H1 (cell line): Measurements from ENCODE around the gene ARTN. TPM values are rescaled to one million over a fixed set of nuclear protein-coding genes. Genes with fewer than 3 reads are reported as not detected.

Source experiments
- CHD1 ChIP-seq: IDR thresholded peaks from 2 replicates; pipeline ENCODE4 v1.6.1; 2012; ENCODE audit warnings: low read depth, low read length, improper control_type of control experiment
- CHD2 ChIP-seq: IDR thresholded peaks from 2 replicates; pipeline ENCODE4 v1.6.1; 2012; ENCODE audit warnings: low read length, improper control_type of control experiment
- EP300 ChIP-seq, 2 experiments: IDR thresholded peaks; 1 replicate in 1 of 2; 2 replicates in 1 of 2; pipeline ENCODE4 v1.6.1; 2011 to 2012; ENCODE audit warnings: low read depth in 2 of 2, low read length in 2 of 2, mild to moderate bottlenecking in 2 of 2, borderline replicate concordance in 1 of 2, inconsistent platforms in 1 of 2, moderate library complexity in 1 of 2
- FOSL1 ChIP-seq: IDR thresholded peaks from 2 replicates; pipeline ENCODE4 v1.6.1; 2011; ENCODE audit warnings: mild to moderate bottlenecking, low read depth, low read length, moderate library complexity; ENCODE audit not compliant: insufficient read depth
- GABPA ChIP-seq: IDR thresholded peaks from 2 replicates; pipeline ENCODE4 v1.6.1; 2011; ENCODE audit warnings: mild to moderate bottlenecking, low read length, moderate library complexity, borderline replicate concordance; ENCODE audit not compliant: insufficient read depth
- KDM1A ChIP-seq: fragments of 200-600, 300-600 bp; sonication (generic); IDR thresholded peaks from 2 replicates; pipeline ENCODE4 v1.7.1; 2016; ENCODE audit warnings: mild to moderate bottlenecking, low read length, borderline replicate concordance
- MAFK ChIP-seq: IDR thresholded peaks from 2 replicates; pipeline ENCODE4 v1.6.1; 2012; ENCODE audit warnings: low read depth, mild to moderate bottlenecking, improper control_type of control experiment, low read length
- RBBP5 ChIP-seq: IDR thresholded peaks from 2 replicates; pipeline ENCODE4 v1.7.1; 2012; ENCODE audit warnings: low read depth, mild to moderate bottlenecking, inconsistent platforms, low read length, moderate library complexity, borderline replicate concordance
- SUZ12 ChIP-seq: fragments of 200-600 bp; sonication (generic); IDR thresholded peaks from 2 replicates; pipeline ENCODE4 v1.6.1; 2012; ENCODE audit warnings: mild to moderate bottlenecking, inconsistent platforms, low read length, moderate library complexity, mixed read lengths
- polyA plus RNA-seq, 7 experiments: library from polyadenylated mRNA; depleted of rRNA in 3 of 7; stranded (reverse) in 5 of 7; unstranded in 2 of 7; fragments of >200 nt in 5 of 7; fragments of 200-250 nt in 2 of 7; gene quantifications; 1 replicate in 5 of 7; 2 replicates in 1 of 7; 4 replicates in 1 of 7; pipeline versions ENCODE4 v1.2.1 to v1.2.3, GENCODE V29; 2011 to 2013; ENCODE audit warnings: missing spikeins in 2 of 7, mixed read lengths in 2 of 7
- total RNA-seq: library from RNA; stranded (reverse); fragmentation: NEBNext Ultra II Directional; extraction: Animal tissue kit (Norgen Biotek cat#: 25700); gene quantifications from 2 replicates; pipeline ENCODE4 v1.2.1, GENCODE V29; 2021
- TF ChIP-seq, protein P1 (sequence below): IDR thresholded peaks from 2 replicates; pipeline ENCODE4 v1.6.1; 2012; ENCODE audit warnings: inconsistent platforms
- TF ChIP-seq, protein P2 (sequence below): IDR thresholded peaks from 2 replicates; pipeline ENCODE4 v1.6.1; 2012; ENCODE audit warnings: inconsistent platforms
- TF ChIP-seq, protein P3 (sequence below): IDR thresholded peaks from 2 replicates; pipeline ENCODE4 v1.6.1; 2012; ENCODE audit warnings: low read length, inconsistent platforms

ARTN gene
- total and polyA plus RNA-seq, 2 of the 8 experiments (the other 6 are each of a cell fraction or from before 2014, with no cell fraction given): 13.5 to 22.7 TPM

DNA sequence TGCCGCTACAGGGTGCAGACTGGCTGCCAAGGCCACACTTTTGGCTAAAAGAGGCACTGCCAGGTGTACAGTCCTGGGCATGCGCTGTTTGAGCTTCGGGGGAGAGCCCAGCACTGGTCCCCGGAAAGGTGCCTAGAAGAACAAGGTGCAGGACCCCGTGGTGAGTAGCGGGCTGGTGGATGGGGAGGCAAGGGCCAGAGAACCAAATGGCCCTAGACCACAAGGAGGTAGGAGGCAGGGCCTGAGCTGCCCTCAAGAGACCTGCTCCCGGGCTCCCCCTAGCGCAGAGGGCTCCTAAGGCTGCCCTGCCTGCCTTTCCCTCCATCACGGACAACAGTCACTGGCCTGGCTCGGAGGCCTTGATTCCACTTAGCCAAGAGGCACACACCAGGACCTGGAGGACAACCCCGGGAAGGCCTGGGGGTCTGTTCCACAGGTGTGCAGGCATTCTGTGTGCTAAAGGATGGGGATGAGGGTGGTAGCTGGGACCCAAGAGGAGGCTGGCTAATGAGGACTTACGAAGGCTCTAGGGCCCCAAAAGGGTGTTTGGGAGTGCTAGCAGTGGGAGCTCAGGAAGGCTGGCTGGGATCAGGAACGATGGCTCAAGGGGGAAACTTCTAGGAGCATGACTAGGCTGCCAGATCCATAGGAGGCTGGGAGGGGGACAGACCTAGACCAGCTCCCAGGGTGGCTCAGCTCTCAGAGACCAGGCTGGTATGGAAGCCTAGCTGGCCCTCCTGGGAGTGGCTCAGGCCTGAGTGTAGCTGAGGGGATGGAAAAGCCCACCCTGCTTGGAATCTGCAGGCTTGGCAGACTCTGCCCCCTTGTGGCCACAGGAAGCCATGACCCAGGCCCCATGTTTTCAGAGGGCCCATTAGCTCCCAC, 742 bp downstream of the ARTN start (continued):
- no peak for TF ChIP-seq KDM1A
- 0 out of 3 replicates have a peak, but pooled peaks of 1 of the 2 experiments have one; percentile 36 for TF ChIP-seq EP300 (IDR thresholded peaks at IDR 0.05; ENCODE audit: borderline replicate concordance in 1 of 2, low read depth in 2 of 2, low read length in 2 of 2)
- TF ChIP-seq, protein P1, sequence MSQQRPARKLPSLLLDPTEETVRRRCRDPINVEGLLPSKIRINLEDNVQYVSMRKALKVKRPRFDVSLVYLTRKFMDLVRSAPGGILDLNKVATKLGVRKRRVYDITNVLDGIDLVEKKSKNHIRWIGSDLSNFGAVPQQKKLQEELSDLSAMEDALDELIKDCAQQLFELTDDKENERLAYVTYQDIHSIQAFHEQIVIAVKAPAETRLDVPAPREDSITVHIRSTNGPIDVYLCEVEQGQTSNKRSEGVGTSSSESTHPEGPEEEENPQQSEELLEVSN: 0 out of 2 replicates have a peak, but pooled peaks have one; percentile 17
- no peak for TF ChIP-seq FOSL1
- no peak for TF ChIP-seq CHD2
- no peak for TF ChIP-seq CHD1
- TF ChIP-seq, protein P2, sequence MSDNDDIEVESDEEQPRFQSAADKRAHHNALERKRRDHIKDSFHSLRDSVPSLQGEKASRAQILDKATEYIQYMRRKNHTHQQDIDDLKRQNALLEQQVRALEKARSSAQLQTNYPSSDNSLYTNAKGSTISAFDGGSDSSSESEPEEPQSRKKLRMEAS: peak; percentile 39; the same call in 1 of the 2 replicates
- TF ChIP-seq GABPA: no peak
- TF ChIP-seq, protein P3, sequence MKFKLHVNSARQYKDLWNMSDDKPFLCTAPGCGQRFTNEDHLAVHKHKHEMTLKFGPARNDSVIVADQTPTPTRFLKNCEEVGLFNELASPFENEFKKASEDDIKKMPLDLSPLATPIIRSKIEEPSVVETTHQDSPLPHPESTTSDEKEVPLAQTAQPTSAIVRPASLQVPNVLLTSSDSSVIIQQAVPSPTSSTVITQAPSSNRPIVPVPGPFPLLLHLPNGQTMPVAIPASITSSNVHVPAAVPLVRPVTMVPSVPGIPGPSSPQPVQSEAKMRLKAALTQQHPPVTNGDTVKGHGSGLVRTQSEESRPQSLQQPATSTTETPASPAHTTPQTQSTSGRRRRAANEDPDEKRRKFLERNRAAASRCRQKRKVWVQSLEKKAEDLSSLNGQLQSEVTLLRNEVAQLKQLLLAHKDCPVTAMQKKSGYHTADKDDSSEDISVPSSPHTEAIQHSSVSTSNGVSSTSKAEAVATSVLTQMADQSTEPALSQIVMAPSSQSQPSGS: peak; percentile 69; the same call in 1 of the 2 replicates
- TF ChIP-seq RBBP5: no peak
- TF ChIP-seq MAFK: no peak
- no peak for TF ChIP-seq SUZ12
